GM13976 (cell line): ENCODE measurements around the gene PNMT.

Experiments used
- DNase-seq: peaks from one replicate; pipeline ENCODE4 v3.0.0; 2012; ENCODE audit warnings: low spot score
- in situ Hi-C: fragments of 300-500 bp; cut with MboI; formaldehyde crosslinking; loops from one replicate; pipeline ENCODE4 v1.12.0; 2022; ENCODE audit warnings: low sequenced_read_pairs, mixed read lengths, inconsistent platforms; ENCODE audit not compliant: unreplicated experiment
- TF ChIP-seq, protein P1 (sequence below): IDR thresholded peaks from 2 replicates; pipeline ENCODE4 v1.5.1; 2012; ENCODE audit warnings: borderline replicate concordance, mild to moderate bottlenecking; ENCODE audit not compliant: insufficient read depth; ENCODE audit errors: extremely low read depth, missing control alignments, control extremely low read depth

Gene PNMT

DNA sequence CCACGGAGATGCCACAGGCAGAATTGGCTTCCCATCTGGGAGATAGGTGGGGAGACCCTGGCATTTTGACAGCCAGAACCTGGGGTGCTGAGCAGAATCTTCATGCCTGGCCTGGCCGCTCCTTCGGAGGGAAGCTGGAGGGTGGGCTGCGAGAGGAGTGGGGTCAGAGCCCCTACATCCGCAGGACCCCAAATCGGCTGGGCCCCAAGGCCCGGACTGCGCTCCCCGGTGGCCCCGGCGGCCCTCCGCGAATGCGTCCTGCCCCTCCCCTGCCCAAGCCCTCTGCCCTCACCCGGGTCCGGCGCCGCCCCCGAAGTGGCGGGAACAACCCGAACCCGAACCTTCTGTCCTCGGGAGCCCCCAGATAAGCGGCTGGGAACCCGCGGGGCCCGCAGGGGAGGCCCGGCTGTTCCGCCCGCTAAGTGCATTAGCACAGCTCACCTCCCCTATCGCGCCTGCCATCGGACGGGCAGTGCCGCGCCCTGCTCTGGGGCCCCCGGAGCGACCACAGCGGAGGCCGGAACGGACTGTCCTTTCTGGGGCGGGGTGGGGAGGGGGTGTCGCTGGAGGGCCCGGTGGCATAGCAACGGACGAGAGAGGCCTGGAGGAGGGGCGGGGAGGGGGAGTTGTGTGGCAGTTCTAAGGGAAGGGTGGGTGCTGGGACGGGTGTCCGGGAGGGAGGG, 850 bp upstream of the PNMT start:
- in situ Hi-C loops: no loop called here
- no peak for DNase-seq
- TF ChIP-seq, protein P1, sequence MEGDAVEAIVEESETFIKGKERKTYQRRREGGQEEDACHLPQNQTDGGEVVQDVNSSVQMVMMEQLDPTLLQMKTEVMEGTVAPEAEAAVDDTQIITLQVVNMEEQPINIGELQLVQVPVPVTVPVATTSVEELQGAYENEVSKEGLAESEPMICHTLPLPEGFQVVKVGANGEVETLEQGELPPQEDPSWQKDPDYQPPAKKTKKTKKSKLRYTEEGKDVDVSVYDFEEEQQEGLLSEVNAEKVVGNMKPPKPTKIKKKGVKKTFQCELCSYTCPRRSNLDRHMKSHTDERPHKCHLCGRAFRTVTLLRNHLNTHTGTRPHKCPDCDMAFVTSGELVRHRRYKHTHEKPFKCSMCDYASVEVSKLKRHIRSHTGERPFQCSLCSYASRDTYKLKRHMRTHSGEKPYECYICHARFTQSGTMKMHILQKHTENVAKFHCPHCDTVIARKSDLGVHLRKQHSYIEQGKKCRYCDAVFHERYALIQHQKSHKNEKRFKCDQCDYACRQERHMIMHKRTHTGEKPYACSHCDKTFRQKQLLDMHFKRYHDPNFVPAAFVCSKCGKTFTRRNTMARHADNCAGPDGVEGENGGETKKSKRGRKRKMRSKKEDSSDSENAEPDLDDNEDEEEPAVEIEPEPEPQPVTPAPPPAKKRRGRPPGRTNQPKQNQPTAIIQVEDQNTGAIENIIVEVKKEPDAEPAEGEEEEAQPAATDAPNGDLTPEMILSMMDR: no peak

DNA sequence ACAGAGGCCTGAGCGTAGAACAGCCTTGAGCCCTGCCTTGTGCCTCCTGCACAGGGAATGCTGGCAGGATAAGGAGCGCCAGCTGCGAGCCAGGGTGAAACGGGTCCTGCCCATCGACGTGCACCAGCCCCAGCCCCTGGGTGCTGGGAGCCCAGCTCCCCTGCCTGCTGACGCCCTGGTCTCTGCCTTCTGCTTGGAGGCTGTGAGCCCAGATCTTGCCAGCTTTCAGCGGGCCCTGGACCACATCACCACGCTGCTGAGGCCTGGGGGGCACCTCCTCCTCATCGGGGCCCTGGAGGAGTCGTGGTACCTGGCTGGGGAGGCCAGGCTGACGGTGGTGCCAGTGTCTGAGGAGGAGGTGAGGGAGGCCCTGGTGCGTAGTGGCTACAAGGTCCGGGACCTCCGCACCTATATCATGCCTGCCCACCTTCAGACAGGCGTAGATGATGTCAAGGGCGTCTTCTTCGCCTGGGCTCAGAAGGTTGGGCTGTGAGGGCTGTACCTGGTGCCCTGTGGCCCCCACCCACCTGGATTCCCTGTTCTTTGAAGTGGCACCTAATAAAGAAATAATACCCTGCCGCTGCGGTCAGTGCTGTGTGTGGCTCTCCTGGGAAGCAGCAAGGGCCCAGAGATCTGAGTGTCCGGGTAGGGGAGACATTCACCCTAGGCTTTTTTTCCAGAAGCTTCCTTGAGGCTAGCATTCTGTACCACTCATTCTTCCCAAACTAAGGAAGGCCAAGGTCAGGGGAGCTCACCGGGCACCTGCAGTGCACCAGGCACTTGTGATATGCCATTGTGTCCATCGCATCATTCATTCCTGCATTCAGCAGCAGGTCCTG, 1.9 kb downstream of the PNMT start:
- DNase-seq: no peak
- in situ Hi-C loops: no loop called here
- TF ChIP-seq, protein P1: no peak

DNA sequence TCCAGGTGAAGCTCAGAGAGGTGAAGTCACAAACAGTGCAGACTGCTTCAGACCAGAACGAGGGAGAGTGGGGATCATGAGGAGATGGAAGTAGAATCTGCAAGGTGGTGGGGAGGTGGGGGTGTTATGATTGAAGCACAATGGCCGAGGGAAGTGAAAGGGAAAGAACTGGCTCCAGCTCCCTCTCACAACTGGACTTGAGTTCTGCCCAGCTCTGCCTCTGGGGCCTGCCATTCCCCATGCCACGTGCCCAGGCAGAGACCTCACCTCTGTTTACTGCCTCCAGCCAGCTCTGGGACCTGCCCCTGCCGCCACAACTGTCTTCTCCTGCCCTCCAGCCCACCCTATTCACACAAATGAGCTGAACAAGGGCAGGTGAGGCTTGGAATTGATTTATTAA, 2.5 kb downstream of the PNMT start:
- TF ChIP-seq, protein P1: no peak
- in situ Hi-C loops: no loop called here
- DNase-seq: no peak

DNA sequence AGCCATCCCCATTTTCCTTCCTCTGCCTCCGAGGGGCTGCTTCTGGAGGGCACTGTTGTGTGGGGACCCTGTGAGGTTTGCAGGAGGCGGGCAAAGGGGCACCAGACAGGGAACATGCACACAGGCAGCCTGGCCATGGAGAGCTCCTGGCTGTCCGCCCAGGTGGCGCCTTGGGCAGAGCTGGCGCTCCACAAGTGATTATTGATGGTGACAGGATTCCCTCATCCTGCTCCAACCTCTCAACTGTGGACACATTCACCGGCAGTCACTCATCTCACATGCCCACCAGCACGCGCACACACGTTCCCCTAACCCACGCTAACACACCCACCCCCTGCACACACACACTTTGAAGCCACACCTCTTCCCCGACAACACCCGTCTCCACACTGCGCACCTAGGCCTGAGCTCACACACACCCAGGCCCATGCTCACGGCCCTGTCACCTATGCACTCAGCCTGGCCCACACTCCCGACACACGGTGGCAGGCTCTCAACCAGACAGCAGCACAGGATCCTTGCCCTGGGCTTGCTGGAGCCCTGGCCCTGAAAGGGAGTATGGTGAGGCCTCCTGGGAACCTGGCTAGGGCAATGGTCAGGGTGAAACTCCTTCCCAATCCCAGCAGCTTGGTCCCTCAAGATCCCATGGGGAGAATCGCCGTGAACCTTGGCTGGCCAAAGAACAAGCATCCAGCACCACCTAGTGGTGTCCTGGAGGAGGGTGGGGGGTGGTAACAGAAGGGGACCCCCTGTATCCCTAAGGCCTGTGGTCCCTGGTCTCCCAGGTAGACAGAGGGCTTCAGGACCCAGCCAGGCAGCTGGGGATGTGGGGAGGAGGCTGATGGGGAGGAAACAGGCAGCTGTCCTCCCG, 3.6 kb downstream of the PNMT start:
- in situ Hi-C loops: no loop called here
- TF ChIP-seq, protein P1: peak; percentile 35
- DNase-seq: no peak

DNA sequence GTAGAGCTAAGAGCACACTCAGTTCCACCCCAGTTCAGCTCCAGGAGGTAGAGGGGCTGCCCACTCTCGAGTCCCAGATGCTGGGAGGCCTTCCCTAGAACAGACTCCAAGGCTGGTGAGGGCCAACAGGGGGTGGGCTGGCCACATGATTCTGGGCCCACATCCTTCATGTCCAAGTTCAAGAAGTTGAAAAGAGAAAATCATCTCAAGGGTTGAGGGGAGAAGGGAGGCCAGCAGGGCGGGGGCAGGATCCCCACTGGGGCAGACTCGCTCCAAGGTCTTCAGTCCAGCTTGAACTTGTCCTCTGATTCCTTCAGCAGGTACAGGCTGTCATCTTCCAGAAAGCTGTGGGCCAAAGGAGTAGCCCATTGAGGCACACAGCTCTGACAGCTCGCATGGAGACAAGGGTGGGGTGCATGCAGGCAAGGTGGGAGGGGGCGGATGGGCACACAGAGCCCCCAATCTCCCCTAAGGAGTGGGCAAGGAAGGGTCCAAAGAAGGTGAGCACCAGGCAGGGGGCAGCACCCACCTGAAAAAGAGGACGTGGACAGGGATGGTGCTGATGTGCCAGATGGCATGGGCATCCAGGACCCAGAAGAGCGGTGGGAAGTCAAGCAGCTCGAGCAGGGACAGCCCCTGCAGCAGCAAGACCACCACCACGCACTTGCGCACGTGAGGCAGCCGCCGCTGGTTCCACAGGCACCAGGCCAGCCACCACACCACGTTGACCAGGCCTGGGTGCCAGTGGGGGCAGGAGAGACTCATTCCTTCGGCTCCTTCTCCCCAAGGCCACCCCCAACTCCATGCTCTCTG, 4.5 kb downstream of the PNMT start:
- in situ Hi-C loops: no loop called here
- no peak for DNase-seq
- TF ChIP-seq, protein P1: no peak
